HG03439 (cell line): ENCODE measurements around the gene APPL2.

Source experiments
- ATAC-seq: cut with Tn5 transposase; IDR thresholded peaks from one replicate; pipeline ENCODE4 v1.9.1; 2021; ENCODE audit warnings: mild to moderate bottlenecking, moderate library complexity; ENCODE audit not compliant: unreplicated experiment

APPL2 gene

DNA sequence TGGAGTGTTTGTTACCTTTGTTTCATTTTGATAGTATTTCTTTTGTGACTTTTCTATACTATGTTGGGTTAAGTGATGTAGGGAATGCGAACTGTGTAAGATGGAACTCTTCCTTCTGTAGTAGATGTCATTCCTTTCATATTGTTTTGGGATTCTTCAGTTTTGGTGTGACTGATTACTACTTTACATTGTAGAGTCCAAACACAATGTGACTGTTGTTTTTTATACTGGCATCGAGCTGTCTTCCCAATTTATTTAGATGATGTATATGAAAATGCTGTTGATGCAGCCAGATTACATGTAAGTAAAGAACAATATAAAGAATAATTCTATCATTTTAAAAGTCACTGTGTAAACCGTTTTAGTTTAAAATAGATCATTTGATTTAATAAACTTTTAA is 93.7 kb downstream of the APPL2 start:
- ATAC-seq: no peak

DNA sequence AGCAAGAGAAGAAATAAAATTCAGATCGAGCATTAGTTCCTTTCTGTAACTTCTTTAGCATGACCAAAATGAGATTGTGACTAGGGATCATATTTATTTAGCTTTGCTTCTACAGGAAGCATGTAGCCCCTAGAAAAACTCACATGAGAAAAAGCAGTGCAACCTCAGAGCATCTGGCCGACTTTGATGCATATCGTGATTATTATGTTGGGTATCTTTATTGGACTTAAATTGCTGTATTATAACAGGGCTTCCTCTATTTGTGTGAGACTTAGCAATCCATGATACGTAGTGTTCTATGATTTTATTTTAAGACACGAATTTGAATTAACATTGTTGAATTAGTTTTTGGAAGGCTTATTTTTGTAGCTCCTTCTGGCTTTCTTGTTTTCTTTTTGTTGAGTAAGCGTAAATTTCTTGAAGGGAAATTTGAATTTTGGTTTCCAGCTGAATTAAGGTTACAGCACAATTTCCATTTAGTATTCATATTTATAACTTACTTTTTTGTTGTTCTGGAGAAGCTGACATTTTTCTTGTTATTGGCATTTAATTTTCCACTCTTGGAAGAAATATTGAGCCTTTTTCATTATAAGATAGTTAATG is 94.6 kb downstream of the APPL2 start:
- ATAC-seq: no peak

DNA sequence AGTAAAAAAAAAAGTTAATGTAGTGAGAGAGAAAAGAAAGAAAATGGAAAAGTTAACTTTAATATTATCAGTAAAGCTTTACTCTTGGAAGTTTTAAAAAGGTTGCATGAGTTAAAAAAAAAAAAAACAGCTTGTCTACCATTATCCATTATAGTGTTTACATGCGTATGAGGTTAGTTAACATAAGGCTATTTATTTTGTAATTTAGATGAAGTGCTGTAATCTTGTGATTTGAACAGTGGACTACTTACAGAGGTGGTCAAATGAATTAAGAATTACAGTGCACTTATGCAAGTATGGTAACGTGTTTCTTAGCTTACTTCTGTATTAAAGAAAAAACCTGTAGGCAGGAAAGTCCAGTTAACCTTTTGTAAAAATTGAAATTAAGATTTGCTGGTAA is 97.7 kb downstream of the APPL2 start:
- no peak for ATAC-seq
